ENCODE data around the gene ZNF26. TPM values are rescaled to one million over a fixed set of nuclear protein-coding genes. Genes with fewer than 3 reads are reported as not detected.
"Not testable (repeated sequence)": the region's sequence is repeated elsewhere in the genome, so short reads cannot be mapped to it uniquely, and the experiment has no call there.

ZNF26 gene
- total and polyA plus RNA-seq, 4 donors: 5.0 to 26.7 (median 11.0) TPM

GRCh38 chr12:132954471-132955048, 31.6 kb upstream of the ZNF26 start:
- no peak overlapping the region for H3K4me3 ChIP-seq
- H3K27ac ChIP-seq (ENCODE audit: low read depth in 1 of 2, low read length in 1 of 2): peak overlapping the region; percentile 76 to 84
- H3K4me1 ChIP-seq (ENCODE audit: control insufficient read depth in 5 of 5, insufficient read depth in 5 of 5, low read length in 5 of 5): peaks cover 0 to 13% (median 6%) of the 10 kb centered on the region in 5 donors
- peaks cover 1 to 32% (median 10%) of the 10 kb centered on the region in 4 donors for H3K36me3 ChIP-seq (ENCODE audit: control insufficient read depth in 4 of 4, insufficient read depth in 4 of 4, low read length in 4 of 4)
- DNase-seq: no peak
- H3K9ac ChIP-seq (ENCODE audit: insufficient read depth in 1 of 2, low read length in 2 of 2): peak overlapping the region; percentile 8 to 95
- no peak for TF ChIP-seq CTCF (IDR thresholded peaks at IDR 0.05; ENCODE audit: control extremely low read depth, extremely low read depth)
- peaks cover 0 to 35% (median 25%) of the 10 kb centered on the region in 4 donors for H3K9me3 ChIP-seq (ENCODE audit: control insufficient read depth in 4 of 4, insufficient read depth in 3 of 4, low read length in 3 of 4)
- no peaks in the 10 kb centered on the region for H3K27me3 ChIP-seq (ENCODE audit: control insufficient read depth in 3 of 3, insufficient read depth in 3 of 3, low read length in 2 of 3)
- WGBS, 2 donors: 89 to 92% methylated on average over 13 to 14 of the region's 14 CpGs
- ATAC-seq (ENCODE audit: insufficient read depth, low FRiP score): no peak

GRCh38 chr12:132955094-132956010, 30.8 kb upstream of the ZNF26 start:
- H3K27ac ChIP-seq (ENCODE audit: low read depth in 1 of 2, low read length in 1 of 2): peak overlapping the region; percentile 76 to 84
- peaks cover 0 to 24% (median 7%) of the 10 kb centered on the region in 4 donors for H3K36me3 ChIP-seq (ENCODE audit: control insufficient read depth in 4 of 4, insufficient read depth in 4 of 4, low read length in 4 of 4)
- peak overlapping the region; percentile 87 for H3K4me3 ChIP-seq
- DNase-seq: peak; percentile 59 to 80 (median 80)
- peaks cover 0 to 13% (median 6%) of the 10 kb centered on the region in 5 donors for H3K4me1 ChIP-seq (ENCODE audit: control insufficient read depth in 5 of 5, insufficient read depth in 5 of 5, low read length in 5 of 5)
- WGBS, 2 donors: 19 to 28% methylated on average over 39 of the region's 39 CpGs
- peak overlapping the region; percentile 8 to 95 for H3K9ac ChIP-seq (ENCODE audit: insufficient read depth in 1 of 2, low read length in 2 of 2)
- H3K9me3 ChIP-seq (ENCODE audit: control insufficient read depth in 4 of 4, insufficient read depth in 3 of 4, low read length in 3 of 4): peaks cover 0 to 28% (median 21%) of the 10 kb centered on the region in 4 donors
- peak; percentile 37 for ATAC-seq (ENCODE audit: insufficient read depth, low FRiP score)
- no peak for TF ChIP-seq CTCF (IDR thresholded peaks at IDR 0.05; ENCODE audit: control extremely low read depth, extremely low read depth)
- no peaks in the 10 kb centered on the region for H3K27me3 ChIP-seq (ENCODE audit: control insufficient read depth in 3 of 3, insufficient read depth in 3 of 3, low read length in 2 of 3)

GRCh38 chr12:132956011-132956788, 30.0 kb upstream of the ZNF26 start, which contains the start of gene ZNF605:
Gene ZNF605 (minus strand): TSS chr12:132956306. CDS start chr12:132945635, 10,671 bp downstream.
- Histone ChIP-seq H3K9ac (ENCODE audit: insufficient read depth in 1 of 2, low read length in 2 of 2) (peak within 1 kb of the TSS; percentile 40 to 95), H3K36me3 (ENCODE audit: control insufficient read depth in 4 of 4, insufficient read depth in 4 of 4, low read length in 4 of 4) (peaks cover 0 to 21% (median 5%) of the 10 kb centered on the region in 4 donors), H3K4me1 (ENCODE audit: control insufficient read depth in 5 of 5, insufficient read depth in 5 of 5, low read length in 5 of 5) (peaks cover 0 to 13% (median 6%) of the 10 kb centered on the region in 5 donors), H3K4me3 (peak within 1 kb of the TSS; percentile 87), H3K9me3 (ENCODE audit: control insufficient read depth in 4 of 4, insufficient read depth in 3 of 4, low read length in 3 of 4) (peaks cover 0 to 21% (median 13%) of the 10 kb centered on the region in 4 donors), H3K27ac (ENCODE audit: low read depth in 1 of 2, low read length in 1 of 2) (peak within 1 kb of the TSS; percentile 84 to 86), H3K27me3 (ENCODE audit: control insufficient read depth in 3 of 3, insufficient read depth in 3 of 3, low read length in 2 of 3) (no peaks in the 10 kb centered on the region)
- peak; percentile 94 to 96 (median 95) for DNase-seq
- ATAC-seq (ENCODE audit: insufficient read depth, low FRiP score): peak; percentile 96
- WGBS, 2 donors: 1% methylated on average over 67 of the region's 67 CpGs
- no peak for TF ChIP-seq CTCF (IDR thresholded peaks at IDR 0.05; ENCODE audit: control extremely low read depth, extremely low read depth)

- H3K4me1 ChIP-seq (ENCODE audit: control insufficient read depth in 5 of 5, insufficient read depth in 5 of 5, low read length in 5 of 5); H3K9ac ChIP-seq (ENCODE audit: insufficient read depth in 1 of 2, low read length in 2 of 2); H3K27me3 ChIP-seq (ENCODE audit: control insufficient read depth in 3 of 3, insufficient read depth in 3 of 3, low read length in 2 of 3); ATAC-seq (ENCODE audit: insufficient read depth, low FRiP score); H3K27ac ChIP-seq (ENCODE audit: low read depth in 1 of 2, low read length in 1 of 2); H3K9me3 ChIP-seq (ENCODE audit: control insufficient read depth in 4 of 4, insufficient read depth in 3 of 4, low read length in 3 of 4); DNase-seq; H3K4me3 ChIP-seq: not testable (repeated sequence)
- peaks cover 0 to 32% (median 5%) of the 10 kb centered on the region in 4 donors for H3K36me3 ChIP-seq (ENCODE audit: control insufficient read depth in 4 of 4, insufficient read depth in 4 of 4, low read length in 4 of 4)
- 99 to 100% methylated on average over 14 of the region's 14 CpGs for WGBS, 2 donors
Measured at GRCh38 chr12:132961790-132962189, 24.4 kb upstream of the ZNF26 start.

- H3K9me3 ChIP-seq (ENCODE audit: control insufficient read depth in 4 of 4, insufficient read depth in 3 of 4, low read length in 3 of 4): peaks cover 0 to 26% (median 5%) of the 10 kb centered on the region in 4 donors
- not testable (repeated sequence) for H3K27ac ChIP-seq (ENCODE audit: low read depth in 1 of 2, low read length in 1 of 2); H3K27me3 ChIP-seq (ENCODE audit: control insufficient read depth in 3 of 3, insufficient read depth in 3 of 3, low read length in 2 of 3); DNase-seq; H3K4me1 ChIP-seq (ENCODE audit: control insufficient read depth in 5 of 5, insufficient read depth in 5 of 5, low read length in 5 of 5); H3K4me3 ChIP-seq; ATAC-seq (ENCODE audit: insufficient read depth, low FRiP score); H3K9ac ChIP-seq (ENCODE audit: insufficient read depth in 1 of 2, low read length in 2 of 2)
- 66 to 72% methylated on average over 10 of the region's 10 CpGs for WGBS, 2 donors
- H3K36me3 ChIP-seq (ENCODE audit: control insufficient read depth in 4 of 4, insufficient read depth in 4 of 4, low read length in 4 of 4): peaks cover 0 to 37% (median 5%) of the 10 kb centered on the region in 4 donors
Measured at GRCh38 chr12:132963947-132964346, 22.2 kb upstream of the ZNF26 start.

All from lung (tissue), 12 donors.